Suppressor macrophage treated with lipopolysaccharide for 4 hours (primary cell): ENCODE measurements around the gene UBE3C.
A peak's percentile ranks its signal among the peaks of the same experiment; 100 is the strongest.
"Not testable (repeated sequence)": the region's sequence is repeated elsewhere in the genome, so short reads cannot be mapped to it uniquely, and the experiment has no call there.

Experiments
- DNase-seq: peaks from one replicate; pipeline ENCODE4 v3.0.0-alpha.2; 2020

Gene UBE3C

DNA sequence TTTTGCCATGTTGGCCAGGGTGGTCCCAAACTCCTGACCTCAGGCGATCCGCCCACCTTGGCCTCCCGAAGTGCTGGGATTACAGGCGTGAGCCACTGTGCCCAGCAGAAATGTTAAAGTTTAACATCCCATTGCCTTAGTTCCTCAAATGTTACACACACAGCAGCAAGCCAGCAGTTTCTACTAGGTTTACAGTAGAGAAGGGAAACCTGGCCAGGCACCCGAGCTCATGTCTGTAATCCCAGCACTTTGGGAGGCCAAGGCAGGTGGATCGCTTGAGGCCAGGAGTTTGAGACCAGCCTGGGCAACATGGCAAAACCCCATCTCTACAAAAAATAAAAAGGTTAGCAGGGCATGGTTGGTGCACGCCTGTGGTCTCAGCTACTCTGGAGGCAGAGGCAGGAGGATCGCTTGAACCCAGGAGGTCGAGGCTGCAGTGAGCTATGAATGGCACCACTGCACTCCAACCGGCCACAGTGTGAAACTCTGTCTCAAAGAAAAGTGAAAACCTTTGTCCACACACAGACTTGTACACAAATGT, 135.4 kb downstream of the UBE3C start:
- peak; percentile 41 for DNase-seq

DNA sequence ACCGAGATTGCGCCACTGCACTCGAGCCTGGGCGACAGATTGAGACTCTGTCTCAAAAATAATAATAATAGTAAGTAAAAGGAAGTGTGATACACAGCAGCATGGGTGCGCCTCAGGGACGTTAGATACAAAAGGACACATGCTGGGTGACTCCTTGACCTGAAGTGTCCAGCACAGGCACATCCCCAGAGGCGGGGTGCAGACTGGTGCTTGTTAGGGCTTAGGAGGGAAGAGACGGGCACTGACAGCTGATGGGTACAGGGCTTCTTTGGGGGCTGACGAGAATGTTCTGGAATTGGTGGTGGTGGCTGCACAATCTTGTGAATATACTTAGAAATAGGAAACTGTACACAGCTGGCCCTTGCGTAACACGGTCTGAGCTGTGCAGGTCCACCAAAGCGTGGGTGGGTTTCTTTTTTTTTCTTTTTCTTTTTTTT, 136.3 kb downstream of the UBE3C start:
- DNase-seq: peak; percentile 66

DNA sequence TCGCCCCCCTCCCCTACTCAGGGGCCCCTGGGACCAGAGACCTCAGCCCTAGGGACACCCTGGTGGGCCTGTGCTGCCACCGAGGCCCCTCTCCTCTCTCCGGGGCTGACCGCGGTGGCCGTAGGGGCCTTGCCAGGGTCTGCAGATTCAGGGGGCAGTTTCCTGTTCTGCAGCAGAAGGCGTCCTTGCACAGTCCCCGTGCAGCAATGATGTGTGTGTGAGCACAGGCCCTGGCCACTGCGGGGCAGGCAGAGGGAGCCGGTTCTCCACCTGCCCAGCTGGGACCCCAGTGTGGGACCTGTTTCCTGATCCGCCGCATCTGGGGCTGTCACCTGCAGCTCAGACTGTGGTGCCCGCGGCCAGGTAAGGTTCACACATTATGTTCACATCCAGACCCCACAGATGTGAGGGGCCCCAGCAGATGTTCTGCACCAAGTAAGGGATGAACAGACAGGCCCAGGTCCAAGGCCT, 137.4 kb downstream of the UBE3C start:
- no peak for DNase-seq

DNA sequence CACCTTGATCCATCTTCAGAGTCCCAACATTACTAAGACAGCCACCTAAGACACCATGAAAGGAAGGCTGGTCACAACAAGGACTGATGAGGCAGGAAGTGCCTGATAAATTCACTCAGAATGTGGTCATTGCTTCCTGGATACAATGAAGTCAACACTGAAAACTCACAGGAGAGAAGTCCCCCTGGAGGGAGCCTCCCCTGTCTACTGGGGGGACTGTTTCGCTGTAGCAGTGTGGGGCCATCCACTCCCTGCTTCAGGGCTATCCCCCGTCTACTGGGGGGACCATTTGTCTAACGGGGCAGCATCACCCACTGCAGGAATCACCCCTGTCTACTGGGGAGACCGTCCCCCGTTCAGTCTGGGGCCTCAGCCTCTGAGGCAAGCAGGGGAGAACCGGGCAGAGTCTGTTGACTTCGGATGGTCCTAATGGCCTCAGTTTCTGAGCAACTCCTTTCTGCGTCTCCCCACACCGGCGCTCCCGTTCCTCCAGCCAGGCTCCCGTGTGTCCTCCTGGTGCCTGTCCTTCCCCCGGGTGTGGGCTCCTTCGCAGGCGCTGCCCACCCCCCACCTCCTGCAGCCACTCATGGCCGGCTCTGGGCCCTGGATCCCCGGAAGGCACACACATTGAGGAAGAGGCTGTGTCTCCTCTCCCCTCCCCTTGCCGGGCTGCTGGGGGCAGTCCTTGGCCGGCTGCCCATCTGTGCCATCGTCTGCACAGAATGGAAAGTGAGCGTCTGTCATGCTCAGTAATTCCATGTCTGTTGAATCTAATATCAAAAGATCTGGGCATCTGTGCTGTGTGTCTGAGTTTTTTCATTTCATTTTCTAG, 138.2 kb downstream of the UBE3C start:
- peak; percentile 64 for DNase-seq

DNA sequence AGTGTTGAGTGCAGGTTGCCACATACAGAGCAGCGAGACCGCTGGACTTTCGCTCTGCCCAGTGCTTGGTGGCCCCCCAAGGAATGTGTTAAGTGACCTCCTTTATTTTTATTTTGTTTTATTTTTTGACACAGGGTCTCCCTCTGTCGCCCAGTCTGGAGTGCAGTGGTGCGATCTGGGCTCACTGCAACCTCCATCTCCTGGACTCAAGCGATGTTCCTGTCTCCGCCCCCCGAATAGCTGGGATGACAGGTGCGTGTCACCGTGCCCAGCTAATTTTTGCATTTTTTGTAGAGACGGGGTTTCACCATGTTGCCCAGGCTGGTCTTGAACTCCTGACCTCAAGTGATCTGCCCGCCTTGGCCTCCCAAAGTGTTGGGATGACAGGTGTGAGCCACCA, 138.8 kb downstream of the UBE3C start:
- DNase-seq: not testable (repeated sequence)

DNA sequence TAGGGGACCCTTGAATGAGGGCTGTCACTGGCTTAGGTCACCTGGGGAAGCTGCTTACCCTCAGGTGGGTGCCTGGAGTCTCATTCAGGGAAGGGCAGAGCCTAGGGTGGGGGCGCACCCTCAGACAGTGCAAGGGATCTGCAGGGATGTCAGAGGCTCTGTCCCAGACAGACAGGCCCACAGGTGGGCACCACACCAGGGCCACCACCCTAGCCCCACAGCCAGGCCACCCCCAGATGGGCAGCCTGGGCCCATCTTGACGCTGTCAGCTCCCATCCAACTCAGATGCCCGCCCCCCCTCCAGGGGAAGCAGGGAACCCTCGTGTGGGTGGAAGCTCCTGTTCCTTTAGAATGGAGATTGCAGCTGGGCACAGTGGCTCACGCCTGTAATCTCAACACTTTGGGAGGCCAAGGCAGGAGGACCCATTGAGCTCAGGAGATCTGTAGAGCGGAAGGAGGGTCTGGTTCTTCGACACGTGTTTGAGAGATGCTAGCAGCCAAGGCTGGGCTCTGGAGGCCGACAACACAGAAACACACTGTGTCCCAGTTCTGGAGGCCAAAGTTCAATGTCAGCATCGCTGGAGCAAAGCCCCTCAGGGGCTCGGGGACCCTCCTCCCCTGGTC, 139.6 kb downstream of the UBE3C start:
- DNase-seq: no peak

DNA sequence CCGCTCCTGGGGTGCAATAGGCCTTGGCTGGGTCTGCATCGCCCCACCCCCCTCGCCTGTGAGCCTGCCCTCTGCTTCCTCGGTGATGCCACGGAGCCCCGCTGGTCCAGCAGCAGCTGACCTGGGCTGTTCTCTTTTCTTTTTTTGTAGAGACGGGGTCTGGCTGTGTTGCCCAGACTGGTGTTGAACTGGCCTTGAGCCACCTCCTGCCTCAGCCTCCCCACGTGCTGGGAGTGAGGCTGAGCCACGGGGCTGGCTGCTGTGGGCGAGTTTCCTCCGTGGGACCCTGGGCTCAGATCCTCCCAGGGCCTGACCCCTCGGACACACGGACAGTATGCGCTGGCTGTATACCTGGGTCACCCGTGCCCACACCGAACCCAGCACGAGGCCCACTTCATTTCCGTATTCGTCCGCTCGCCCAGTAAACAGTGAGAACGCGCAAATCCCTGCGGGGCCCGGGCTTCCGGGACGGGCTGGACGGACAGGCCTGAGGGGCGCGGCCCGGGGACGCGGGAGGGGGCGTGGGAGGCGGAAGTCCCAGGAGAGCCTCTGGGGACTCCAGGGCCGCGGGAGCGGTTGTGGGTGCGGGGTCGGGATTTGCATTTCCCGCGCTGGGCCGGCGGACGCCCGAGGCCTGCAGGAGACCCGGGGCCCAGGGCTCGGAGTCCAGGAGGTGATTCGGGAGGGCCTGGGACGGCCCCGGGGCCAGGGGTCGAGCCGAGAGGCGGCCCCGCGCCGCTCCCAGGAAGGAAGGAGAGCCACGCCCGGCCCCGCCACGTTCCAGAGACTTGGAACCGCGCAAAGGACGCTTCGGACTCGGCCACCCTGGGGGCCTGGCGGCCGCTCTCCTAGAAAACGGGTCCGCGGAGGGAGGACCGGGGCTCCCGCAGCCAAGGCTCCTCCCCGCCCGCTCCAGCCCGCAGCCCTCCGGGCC, 140.3 kb downstream of the UBE3C start:
- peak; percentile 52 for DNase-seq

DNA sequence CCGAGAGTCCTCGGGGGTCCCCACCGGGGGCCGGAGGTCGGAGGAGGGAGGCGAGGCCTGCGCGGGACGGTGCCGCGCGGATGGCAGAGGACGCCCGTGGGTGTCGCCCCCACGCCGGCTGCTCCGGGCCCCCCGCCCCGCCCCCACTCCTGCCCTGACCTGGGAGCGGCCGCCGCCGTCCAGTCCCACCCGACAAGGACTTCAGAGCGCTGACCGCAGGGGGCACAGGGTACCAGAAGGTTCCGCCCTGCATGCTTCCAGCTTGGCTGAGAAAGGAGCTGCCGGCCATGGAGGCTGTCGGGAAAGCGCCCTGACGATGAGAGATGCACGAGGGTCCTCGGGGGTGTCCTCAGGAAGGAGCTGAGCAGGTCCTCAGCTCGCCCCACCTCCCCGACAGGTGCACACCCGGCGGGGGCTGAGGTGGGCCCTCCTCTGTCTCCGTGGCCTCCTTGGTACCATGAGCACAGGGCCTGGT, 141.1 kb downstream of the UBE3C start:
- DNase-seq: no peak

DNA sequence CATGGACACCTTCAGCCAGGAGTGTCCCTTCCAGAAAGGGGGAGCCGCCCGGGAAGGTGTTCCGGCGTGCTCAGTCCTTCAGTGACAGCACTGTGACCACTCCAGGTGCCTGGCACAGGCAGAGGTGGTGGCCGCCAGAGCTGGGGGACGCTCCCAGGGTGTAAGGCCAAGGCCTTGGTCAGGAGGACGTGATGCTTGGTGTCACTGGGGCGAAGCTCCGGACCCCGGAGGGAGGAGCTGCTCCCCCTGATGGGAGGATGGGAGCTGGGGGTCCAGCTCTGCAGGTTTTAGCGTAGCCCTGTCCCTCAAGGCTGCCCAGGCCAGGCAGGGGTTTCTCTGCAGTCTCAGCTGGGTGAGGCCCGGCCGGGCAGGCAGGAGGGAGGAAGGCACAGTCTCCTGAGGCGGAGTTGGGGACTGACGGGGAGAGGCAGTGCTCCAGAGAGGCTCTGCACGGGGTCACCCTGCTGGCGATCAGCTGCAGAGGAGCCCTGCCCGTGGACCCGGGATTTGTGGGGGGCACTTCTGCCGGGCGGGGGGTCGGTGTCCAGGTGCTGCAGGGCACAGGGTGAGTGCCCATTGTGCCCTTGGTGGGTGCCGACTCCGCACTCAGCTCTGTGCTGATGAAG, 141.6 kb downstream of the UBE3C start:
- DNase-seq: no peak

DNA sequence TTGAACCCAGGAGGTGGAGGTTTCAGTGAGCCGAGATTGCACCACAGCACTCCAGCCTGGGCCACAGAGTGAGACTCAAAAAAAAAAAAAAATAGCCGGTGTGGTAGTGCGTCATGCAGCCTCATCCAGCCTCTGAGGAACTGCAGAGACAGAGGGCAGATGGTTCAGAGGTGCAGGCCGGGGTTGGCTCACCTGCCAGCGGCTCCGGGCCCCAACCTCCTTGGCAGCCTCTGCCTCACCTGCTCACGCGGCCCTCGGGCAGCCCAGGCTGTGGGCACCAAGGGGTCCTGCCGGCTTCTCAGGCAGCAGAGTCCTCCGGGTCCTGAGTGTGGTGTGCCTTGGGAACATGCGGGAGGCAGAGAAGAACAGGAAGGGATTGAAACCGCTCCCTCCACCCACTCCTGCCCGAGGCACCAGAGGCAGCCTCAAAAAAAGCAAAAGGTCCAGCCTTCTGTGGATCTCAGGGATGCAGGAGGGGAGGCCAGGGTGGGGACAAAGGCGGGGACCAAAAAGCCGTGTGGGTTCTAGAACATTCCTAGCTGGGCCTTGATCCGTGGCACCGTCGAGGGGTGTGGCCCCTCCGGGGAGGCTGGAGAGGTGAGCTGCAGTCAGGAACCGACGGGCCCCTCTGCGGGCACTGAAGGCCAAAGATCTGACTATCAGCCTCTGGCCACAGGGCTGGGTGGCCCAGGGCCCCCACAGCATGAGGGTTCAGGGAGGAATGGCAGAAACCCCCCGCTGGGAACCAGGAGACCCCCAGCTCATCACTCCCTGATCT, 142.7 kb downstream of the UBE3C start:
- no peak for DNase-seq

DNA sequence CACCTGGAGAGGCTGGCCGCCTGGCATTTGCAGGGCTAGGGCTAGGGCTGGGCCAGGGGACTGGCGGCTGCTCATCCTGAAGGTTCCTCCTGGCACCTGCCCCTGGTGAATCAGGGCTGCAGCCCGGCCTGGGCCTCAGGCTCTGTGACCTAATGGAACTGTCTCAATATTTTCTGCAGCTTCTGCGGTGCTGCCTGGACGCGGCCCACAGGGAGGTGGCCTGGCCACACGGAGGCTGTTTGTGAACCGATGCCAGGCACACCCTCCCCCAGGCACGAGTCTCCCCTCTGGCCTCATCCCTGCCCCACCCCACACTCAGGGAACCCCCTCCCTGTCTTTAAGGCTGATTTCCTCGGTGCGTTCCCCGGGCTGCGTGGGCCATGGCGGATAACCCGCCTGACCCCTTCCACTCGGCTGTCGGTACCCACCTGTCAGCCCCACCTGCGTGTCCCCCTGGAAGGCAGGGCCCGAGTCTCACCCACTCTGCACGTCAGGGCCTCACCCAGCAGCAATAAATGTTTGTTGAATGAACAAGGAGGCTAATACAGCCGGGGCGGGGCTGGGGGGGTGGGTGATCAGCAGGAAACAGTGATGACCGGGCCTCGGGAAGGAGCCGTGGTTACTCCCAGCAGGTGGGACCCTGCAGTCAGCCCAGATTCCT, 143.5 kb downstream of the UBE3C start:
- DNase-seq: no peak

DNA sequence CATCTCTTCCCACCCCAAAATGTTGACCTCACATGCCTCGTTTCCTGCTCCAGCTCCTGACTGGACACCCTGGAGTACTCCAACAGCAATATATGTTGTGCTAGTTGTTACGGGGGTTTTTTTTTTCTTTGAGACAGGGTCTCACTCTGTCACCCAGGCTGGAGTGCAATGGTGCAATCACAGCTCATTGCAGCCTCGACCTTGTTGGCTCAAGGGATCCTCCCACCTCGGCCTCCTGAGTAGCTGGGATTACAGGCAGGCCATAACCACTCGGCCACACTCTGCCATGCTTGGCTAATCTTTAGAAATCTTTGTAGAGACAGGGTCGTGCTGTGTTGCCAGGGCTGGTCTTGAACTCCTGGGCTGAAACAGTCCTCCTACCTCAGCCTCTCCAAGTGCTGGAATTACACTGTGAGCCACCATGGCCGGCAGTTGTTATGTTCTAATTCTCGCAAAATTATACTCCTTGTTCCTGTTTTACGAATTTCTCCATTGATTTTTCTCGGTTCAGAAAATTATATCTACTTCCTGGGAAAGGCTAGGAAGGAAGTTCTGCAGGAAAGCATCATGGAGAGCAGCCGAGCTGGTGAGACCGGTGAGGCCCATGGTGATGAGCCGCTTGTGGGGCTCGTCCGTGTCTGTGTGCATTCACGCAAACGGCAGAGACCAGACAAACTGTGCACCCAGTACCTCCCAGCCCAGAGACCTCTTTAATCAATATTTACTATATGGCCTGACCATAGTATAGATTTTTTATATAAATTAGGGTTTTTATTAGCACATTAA, 145.7 kb downstream of the UBE3C start:
- DNase-seq: no peak

DNA sequence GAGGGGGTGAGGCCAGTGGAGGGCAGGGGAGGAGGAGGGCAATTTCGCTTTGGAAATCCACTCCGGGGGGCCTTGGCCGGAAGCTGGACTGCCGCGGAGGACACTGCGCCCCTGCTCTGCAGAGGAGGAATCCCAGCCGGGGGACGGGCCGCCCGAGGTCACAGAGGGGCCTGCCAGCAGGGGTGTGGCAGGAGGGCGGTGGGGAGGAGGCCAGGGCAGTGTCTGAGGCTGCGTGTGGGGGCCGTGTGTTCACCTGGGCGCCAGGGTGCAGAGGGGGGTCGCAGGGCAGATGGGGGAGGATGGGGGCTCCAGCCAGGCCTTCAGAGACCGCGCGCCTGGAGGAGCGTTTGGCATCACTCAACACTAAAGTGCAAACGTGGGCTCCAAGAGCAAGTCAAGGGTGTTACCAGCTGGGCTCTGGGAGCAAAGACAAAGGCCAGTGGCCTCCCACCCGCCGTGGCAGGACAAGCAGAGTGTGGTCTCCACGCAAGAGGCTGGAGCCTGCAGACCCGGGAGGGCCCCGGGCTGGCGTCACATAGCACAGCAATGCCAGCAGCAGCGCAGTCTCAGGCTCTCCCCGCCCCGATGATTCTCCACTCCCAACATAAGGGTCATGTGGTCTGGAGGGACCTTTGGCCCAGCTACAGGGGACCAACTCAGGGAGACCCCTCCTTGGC, 152.8 kb downstream of the UBE3C start:
- DNase-seq: no peak

DNA sequence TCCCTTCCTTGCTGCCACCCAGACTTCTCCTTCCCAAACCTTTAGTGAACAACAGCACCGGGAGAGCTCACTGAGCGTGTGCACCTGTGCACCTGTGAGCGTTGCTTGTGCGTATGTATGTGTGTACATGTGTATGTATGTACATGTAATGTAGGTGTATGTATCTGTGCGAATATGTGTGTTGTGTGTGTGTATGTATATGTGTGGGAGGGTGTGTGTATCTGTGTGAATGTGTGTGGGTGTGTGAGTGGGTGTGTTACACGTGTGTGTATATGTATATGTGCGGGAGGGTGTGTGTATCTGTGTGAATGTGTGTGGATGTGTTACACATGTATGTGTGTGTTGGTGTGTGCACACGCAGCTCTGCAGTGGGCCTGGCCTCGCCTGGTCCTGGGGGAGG, 153.5 kb downstream of the UBE3C start:
- DNase-seq: no peak

DNA sequence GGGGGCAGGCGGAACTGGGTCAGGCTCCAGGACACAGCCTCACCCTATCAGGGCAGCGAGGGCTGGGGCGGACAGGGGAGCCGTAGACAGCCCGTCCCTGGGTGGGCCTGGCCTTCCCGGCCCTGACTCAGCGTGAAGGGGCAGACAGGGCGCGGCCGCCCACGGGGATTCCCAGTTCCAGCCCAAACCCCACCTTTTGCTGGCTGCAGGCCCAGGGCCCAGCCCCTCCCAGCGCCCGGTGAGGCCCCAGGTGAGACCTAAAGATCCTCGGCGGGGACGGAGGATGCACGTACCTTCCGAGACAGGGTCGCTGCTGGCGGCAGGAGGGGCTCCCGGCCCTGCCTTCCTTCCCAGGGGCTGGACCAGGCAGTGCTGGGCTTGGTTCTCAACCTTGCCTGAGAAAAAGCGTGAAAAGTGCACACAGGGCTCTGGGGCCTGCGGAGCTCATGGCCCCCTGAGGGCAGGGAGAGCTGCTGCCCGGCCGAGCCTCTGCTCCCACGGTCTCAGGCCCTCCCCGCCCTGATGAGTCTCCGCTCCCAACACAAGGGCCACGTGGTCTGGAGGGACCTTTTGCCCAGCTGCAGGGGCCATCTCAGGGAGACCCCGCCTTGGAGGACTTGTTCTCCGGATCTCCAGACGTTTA, 154.2 kb downstream of the UBE3C start:
- DNase-seq: no peak

DNA sequence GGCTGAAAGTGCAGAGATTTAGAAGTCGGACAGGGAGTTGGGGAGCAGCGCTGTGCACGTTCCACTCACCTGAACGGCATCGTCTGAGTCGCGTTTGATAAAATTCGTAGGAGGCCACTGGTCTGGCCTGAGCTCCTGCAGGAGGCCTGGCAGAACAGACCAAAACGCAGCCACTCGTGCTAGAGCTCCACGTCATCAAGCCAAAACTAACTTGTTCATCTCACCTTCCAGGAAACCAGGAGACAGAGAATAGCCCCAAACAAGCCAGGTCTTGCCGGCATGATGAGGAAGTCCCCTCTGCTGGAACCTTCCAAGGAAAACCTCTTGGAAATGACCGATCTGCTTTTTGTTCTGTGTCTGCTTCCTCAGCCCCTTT, 154.7 kb downstream of the UBE3C start:
- no peak for DNase-seq

DNA sequence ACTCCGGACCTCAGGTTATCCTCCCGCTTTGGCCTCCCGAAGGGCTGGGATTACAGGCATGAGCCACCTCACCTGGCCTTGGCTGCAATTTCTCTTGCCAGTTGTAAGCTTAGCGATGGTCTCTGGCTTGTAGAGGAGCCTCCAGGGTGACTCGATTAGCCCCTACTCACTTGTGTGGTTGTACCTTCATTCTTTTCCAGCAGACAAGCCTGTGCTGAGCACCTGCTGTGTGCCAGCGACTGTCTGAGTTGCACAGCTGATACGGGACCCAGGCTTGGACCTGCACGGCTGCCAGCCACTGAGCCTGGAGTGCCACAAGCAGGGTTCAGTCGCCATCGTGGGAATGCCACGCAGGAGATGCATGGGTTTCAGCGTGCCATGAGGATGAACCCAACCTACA, 156.0 kb downstream of the UBE3C start:
- DNase-seq: no peak

DNA sequence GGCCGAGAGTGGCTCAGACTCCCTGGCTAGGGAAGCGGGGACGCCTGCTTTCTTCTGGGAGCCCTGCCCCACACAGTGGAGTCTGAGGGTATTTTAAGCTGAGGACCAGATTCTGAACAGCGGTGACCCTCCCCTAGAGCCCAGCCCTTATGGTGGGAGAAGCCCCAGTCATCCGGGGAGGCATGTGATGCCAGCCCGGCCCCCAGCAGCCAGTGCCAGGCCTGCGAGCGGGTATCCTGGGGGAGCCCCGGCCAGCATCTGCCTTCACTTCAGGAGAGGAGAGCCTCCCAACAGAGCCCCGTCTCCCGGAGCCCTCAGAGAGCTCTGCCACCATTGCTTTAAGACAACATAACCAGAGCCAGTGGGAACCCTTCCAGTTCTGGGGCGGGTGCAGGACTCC, 156.6 kb downstream of the UBE3C start:
- no peak for DNase-seq

DNA sequence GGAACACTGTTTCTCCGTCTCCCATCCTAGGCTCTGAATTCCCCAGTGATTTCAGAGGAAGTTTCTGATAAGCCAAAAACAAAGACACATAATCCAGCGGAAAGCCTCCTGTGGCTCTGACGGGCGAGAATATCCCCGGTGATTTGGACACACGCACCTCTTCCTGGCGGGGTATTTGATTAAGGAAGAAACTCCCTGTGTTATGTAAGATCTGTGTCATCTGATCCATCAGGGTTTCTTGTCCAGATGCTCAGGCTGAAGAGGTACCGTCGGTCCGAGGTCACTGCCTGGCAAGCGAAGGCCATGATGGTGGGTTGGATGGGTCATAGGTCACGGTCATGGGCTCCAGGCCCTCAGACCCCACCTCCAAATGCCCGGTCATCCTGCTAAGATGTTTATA, 158.5 kb downstream of the UBE3C start:
- DNase-seq: peak; percentile 14
